PFSK-1 (cell line): Measurements from ENCODE around the gene ZFC3H1.

ENCODE experiments used
- FOXP2 ChIP-seq: optimal IDR thresholded peaks from 2 replicates; pipeline ENCODE3; 2011; ENCODE audit warnings: borderline replicate concordance, control low read depth, inconsistent platforms; ENCODE audit not compliant: insufficient read depth; ENCODE audit errors: extremely low read length, extremely low read depth
- POLR2AphosphoS5 ChIP-seq: IDR thresholded peaks from 2 replicates; pipeline ENCODE4 v1.6.1; 2012; ENCODE audit warnings: low read depth, mild to moderate bottlenecking, control low read depth, low read length, moderate library complexity
- REST ChIP-seq, 2 experiments: IDR thresholded peaks; 2 replicates each; pipeline versions ENCODE4 v1.6.1 to v1.8.0; 2011 to 2012; ENCODE audit warnings: low read depth in 2 of 2, low read length in 2 of 2, control low read depth in 1 of 2, inconsistent platforms in 1 of 2, mild to moderate bottlenecking in 1 of 2, moderate library complexity in 1 of 2; ENCODE audit not compliant: insufficient read depth in 1 of 2
- SIN3A ChIP-seq: IDR thresholded peaks from 2 replicates; pipeline ENCODE4 v1.6.1; 2012; ENCODE audit warnings: mild to moderate bottlenecking, low read length, moderate library complexity, borderline replicate concordance; ENCODE audit not compliant: insufficient read depth
- TAF1 ChIP-seq: IDR thresholded peaks from 2 replicates; pipeline ENCODE4 v1.6.1; 2012; ENCODE audit warnings: low read length, control low read depth, borderline replicate concordance; ENCODE audit not compliant: insufficient read depth

ZFC3H1 gene

DNA sequence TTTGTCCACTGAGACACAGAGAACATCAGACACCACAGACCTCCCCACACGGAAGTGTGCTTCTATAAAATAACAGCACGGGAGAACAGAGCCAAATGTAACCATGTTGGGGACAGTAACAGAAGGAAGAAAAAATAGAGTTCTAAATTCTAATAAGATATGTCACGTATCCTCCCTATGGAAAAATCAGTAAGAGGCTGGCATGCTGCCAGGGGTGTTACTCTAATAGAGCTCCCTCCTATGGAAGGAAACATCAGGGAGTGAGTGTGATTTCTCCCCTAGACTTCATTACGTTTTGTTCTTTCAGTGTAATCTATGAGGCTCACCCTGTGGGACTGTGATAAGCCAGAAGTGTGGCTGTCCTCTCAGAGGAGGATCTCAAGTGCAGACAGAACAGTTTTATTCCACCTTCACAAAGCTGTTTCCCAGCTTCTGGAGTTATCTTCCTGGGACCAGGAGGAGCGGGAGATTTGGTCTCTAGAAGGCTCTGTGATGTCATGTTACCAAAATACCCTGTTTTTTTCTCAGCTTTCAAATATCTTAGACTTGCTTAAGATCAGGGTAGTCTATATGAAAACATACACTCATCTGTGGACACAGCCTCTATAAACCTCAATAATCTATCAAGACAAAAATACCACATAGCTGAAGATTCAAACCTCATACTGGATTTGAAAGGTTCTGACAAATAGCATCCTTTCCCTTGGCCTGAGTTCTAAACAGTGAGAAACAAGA is 69.3 kb downstream of the ZFC3H1 start:
- TF ChIP-seq SIN3A (no peak), FOXP2 (no peak), REST (IDR thresholded peaks at IDR 0.05; ENCODE audit: insufficient read depth in 1 of 2, low read depth in 2 of 2, low read length in 2 of 2) (no peak), POLR2AphosphoS5 (no peak), TAF1 (no peak)

DNA sequence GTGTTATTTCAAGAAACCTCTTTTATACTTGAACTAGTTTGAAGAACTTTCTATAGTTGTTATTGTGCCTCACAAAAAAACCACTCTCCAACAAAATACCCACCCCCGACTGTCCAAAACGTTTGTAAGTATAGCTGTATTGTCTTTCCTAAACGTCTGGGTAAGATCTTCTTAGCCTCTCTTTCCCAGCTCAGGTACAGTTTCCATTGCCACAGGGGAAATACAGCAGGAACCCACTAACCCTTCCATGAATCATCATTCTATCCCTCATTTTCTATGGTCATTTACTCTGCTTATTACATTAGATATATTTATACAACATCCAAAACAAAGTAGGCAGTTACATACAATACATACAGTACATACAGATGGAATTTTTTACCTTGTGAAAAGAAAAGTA is 70.8 kb downstream of the ZFC3H1 start:
- TF ChIP-seq SIN3A, result no peak
- TF ChIP-seq FOXP2, result no peak
- no peak for TF ChIP-seq TAF1
- no peak for TF ChIP-seq REST (IDR thresholded peaks at IDR 0.05; ENCODE audit: insufficient read depth in 1 of 2, low read depth in 2 of 2, low read length in 2 of 2)

GRCh38 chr12:71591601-71592000 is 72.0 kb downstream of the ZFC3H1 start:
- TF ChIP-seq SIN3A, result no peak
- no peak for TF ChIP-seq FOXP2
- no peak for TF ChIP-seq TAF1
- no peak for TF ChIP-seq REST (IDR thresholded peaks at IDR 0.05; ENCODE audit: insufficient read depth in 1 of 2, low read depth in 2 of 2, low read length in 2 of 2)
- TF ChIP-seq POLR2AphosphoS5, result no peak

DNA sequence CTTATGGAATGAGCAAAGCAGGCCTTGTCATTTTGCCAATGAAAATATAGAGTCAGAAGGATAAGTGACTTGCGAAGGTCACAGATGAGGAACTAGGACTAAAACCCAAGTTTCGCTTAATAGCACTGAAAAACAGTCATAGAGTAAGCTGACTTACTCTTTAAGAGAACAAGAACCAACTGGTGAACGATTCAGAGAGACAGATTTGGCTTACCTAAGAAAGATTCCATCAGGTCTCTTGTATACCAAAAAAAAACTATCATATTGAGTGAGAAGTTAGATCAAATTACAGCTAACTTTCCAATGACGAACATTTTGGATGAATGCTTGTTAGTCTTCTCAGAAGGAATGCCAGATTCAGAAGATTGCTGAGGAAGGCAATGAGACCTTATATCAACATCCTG is 74.2 kb downstream of the ZFC3H1 start:
- TF ChIP-seq TAF1 (no peak), REST (IDR thresholded peaks at IDR 0.05; ENCODE audit: insufficient read depth in 1 of 2, low read depth in 2 of 2, low read length in 2 of 2) (no peak), POLR2AphosphoS5 (no peak), FOXP2 (no peak), SIN3A (no peak)

DNA sequence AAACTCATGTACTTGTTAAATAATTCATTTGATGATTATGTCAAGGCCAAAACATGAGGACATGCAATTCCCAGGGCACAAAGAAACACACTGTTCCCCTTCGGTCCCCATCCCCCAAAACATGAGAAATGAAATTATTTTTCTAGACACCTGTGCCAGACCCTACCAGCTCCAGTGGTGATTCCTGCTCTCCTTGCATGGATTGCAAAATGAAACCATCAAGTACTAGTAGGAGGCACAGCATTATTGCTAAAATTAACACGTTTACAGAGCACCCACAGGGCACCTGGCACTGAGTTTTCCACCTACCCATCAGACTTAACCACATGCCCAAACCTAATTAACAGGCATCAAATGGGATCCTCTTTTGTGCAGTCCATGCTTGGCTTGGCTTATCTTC is 76.6 kb downstream of the ZFC3H1 start:
- TF ChIP-seq REST (IDR thresholded peaks at IDR 0.05; ENCODE audit: insufficient read depth in 1 of 2, low read depth in 2 of 2, low read length in 2 of 2), result no peak
- no peak for TF ChIP-seq FOXP2
- no peak for TF ChIP-seq TAF1
- no peak for TF ChIP-seq POLR2AphosphoS5
- TF ChIP-seq SIN3A, result no peak
